Activated T-helper 9 cell treated with anti-CD3 and anti-CD28 coated beads, Interleukin-2, amount 50 U/mL, for 16 hours (primary cell): ENCODE measurements around the gene CRACR2B.

Experiments used
- DNase-seq: peaks from one replicate; pipeline ENCODE4 v3.0.0-alpha.2; 2020; ENCODE audit warnings: low read depth

The CRACR2B gene

DNA sequence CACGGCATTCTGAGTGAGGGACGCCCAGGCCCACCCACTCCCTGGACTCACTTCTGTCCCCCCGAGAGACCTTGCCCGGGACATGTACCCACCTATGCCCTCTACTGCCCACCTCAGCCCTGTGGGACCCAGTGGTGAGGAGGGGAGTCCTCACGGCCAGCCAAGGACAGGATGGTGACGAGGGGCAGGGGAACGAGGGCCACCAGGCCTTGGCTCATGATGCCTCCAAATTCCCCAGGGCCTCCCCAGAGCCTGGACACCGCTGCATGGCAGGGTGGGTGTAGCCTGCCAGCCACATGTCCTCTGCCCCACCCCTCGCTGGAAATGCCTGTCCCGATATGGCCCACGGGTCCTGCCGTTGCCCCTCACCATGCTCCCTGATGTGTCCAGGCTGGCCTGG is 41.1 kb downstream of the CRACR2B start:
- DNase-seq, result no peak

DNA sequence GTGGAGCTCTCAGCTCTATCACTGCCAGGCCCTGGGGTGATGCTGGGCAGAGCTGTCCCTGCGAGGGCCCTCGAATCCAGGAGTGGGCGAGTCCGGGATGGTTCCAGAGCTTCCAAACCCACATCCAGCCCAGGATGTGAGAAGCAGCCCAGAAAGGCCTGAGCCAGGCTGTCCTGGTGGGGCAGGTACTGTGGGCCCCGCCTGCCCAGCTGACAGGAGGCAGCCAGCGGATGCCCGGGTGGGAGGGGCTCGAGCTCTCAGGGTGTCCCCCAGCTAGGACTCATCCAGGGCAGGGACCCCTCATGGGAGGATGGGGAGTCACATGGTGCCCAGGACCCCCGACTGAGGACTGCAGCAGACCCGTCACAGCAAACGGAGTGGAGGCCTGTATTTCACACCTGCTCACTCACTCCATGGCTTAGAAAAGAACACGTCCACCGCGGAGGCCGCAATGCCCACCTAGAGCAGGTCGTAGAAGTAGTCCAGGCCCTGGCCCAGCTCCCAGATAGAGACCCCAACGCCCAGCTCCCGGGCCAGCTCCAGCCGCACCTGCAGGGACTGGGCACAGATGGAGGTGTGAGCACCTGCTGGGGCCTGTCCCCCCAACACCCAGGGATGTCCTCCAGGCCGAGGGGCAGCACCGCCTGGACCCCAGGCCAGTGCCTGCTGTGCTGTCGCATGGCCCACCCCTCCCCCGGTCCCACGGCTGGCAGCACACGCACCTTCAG is 41.8 kb downstream of the CRACR2B start:
- no peak for DNase-seq

DNA sequence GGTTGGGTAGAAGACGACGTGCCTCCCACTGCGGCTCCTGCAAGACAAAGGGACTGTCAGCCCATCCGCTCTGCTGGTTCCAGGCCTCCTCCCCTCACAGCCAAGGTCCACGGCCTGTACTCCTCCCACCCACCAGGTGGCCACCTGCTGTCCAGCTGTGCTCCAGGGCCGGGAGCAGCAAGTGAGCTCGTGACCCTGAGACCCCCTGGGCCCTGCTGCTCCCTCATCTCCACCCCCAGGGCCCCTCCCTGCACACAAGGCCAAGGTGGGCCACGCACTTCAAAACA is 42.4 kb downstream of the CRACR2B start:
- no peak for DNase-seq

GRCh38 chr11:870418-870817 is 42.7 kb downstream of the CRACR2B start:
- DNase-seq, result no peak

GRCh38 chr11:871472-871871 is 43.8 kb downstream of the CRACR2B start:
- DNase-seq, result no peak

DNA sequence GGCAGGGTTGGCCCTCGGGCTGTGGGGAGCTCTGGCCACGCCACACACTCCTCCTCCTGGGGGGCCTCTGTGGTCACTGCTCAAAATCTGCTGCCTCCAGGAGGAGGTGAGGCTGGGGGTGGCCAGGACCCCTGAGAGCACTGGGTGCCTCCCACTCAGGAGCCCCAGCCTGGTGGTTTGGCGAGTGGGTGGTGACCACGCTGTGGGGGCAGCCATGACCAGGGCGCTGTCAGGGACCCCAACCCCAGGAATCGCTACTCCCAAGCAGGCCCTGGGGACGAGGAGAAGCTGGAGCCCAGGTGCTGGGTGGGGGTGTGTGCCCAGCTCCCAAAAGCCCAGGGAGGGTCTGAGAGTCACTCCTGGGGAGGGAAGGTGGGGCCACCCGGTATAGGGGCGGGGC is 45.1 kb downstream of the CRACR2B start:
- no peak for DNase-seq

GRCh38 chr11:873706-874105 is 46.0 kb downstream of the CRACR2B start:
- no peak for DNase-seq

DNA sequence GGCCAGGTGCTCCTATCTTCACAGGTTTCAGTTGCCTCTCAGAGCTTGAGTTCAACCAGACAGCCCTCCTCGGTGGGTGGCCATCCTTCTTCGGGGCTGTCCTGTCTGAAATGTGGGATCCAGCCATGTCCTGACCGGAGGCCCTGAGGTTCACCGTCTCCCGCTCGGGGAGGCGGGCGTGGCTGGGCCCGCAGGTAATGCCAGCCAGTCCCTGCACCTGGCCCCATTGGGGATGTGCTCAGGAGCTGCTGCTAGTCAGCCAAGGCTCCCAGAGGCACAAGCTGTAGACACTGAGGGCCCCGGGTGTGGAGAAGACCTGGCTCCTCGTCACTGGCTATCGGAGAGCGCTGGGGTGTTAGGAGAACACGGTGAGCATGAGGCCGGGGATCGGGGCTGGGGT is 47.5 kb downstream of the CRACR2B start:
- DNase-seq, result no peak

DNA sequence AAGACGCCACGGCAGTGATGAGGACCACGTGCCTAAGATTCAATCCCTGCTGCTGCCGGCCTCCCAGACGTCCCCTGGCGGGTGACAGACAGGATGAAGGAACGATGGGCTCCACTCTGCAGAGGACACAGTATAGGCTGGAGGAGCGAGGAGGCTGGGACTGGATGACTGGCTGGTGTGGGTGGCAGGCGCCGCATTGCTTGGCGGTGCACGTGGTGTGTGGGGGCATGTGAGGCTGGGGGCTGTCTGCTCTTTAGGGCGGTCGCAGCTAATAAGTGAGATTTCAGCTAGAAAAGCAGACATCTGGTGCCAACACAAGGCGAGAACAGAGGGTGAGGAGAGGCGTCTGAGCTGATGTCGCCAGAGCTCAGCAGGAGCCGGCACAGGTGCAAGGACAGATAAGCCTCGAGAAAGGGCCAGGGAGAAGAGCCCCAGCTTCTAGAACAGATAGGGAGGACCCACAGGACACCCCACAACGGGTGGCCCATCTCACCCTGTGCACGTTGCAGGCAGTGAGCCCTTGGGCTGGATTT is 48.1 kb downstream of the CRACR2B start:
- no peak for DNase-seq

DNA sequence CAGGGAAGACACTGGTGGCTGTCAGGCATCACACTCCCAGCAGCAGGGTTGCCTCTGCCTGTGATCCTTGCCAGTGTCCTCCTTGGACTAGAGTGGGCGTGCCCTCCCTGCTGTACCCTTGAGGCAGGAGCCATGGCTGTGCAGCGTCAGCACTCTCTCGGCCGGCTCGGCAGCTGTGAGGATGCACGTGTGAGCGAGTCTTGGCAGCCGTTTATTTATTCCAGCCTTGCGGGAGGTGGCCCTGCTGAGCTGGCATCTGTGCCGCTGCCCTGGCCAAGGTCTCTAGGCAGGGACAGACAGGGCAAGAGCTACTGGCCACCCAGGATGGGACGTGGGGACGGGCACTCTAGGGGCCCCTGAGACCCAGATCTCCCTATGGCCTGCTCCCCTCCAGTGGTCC is 48.8 kb downstream of the CRACR2B start:
- DNase-seq, result no peak

DNA sequence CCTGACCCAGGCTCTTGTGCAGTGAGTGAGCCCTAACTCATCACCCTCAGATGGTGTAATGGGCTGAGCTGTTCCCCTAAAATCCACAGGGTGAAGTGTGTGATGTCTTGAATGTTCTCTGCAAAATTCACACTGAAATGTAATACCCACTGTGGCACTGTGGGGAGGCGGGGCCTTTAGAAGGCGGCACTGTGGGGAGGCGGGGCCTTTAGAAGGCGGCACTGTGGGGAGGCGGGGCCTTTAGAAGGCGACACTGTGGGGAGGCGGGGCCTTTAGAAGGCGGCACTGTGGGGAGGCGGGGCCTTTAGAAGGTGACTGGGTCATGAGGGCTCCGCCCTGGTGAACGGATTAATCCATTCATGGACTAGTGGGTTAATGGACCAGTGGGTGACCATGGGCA is 49.8 kb downstream of the CRACR2B start:
- DNase-seq, result no peak

- DNase-seq, result no peak
These were observed 52.7 kb downstream of the CRACR2B start for GRCh38 chr11:880447-880846.
